Activated CD8-positive, alpha-beta T cell treated with anti-CD3 and anti-CD28 coated beads for 36 hours (primary cell): Measurements from ENCODE around the gene ENG. TPM values are rescaled to one million over a fixed set of nuclear protein-coding genes. Genes with fewer than 3 reads are reported as not detected.

Source experiments
- ATAC-seq: fragments of 200-7000 bp; cut with Tn5 transposase; one replicate; pipeline ENCODE4 v1.10.0; 2021; ENCODE audit warnings: mild to moderate bottlenecking, moderate library complexity
- CTCF ChIA-PET: fragments of 350-600 bp; sonication (Branson Sonifier 250); formaldehyde crosslinking; loops from one replicate; lab custom pipeline; 2021; ENCODE audit warnings: antibody characterized with exemption; lab: Charles Lee
- POLR2A ChIA-PET: fragments of 350-600 bp; sonication (Branson Sonifier 250); formaldehyde crosslinking; loops from one replicate; lab custom pipeline; 2021; ENCODE audit warnings: antibody characterized with exemption; lab: Charles Lee
- DNase-seq: peaks from one replicate; pipeline ENCODE4 v3.0.0-alpha.2; 2020
- H3K27ac Mint-ChIP-seq: one replicate; pipeline ENCODE4 v1.8.0; 2021; ENCODE audit warnings: mild to moderate bottlenecking, mixed read lengths
- H3K27me3 Mint-ChIP-seq: one replicate; pipeline ENCODE4 v1.8.0; 2021; ENCODE audit warnings: mixed read lengths
- H3K36me3 Mint-ChIP-seq: one replicate; pipeline ENCODE4 v1.8.0; 2021; ENCODE audit warnings: low read depth, mixed read lengths
- H3K4me1 Mint-ChIP-seq: one replicate; pipeline ENCODE4 v1.8.0; 2021; ENCODE audit warnings: low read depth, mixed read lengths
- H3K4me3 Mint-ChIP-seq: one replicate; pipeline ENCODE4 v1.8.0; 2021; ENCODE audit warnings: mild to moderate bottlenecking, moderate library complexity, mixed read lengths
- H3K9me3 Mint-ChIP-seq: one replicate; pipeline ENCODE4 v1.8.0; 2021; ENCODE audit warnings: mixed read lengths
- CTCF ChIP-seq: fragments of 200-600 bp; IDR thresholded peaks from one replicate; pipeline ENCODE4 v1.8.0; 2022; ENCODE audit warnings: antibody characterized with exemption, mild to moderate bottlenecking
- intact Hi-C: fragments of 100-400 bp; cut with micrococcal nuclease; formaldehyde crosslinking; loops from one replicate; pipeline ENCODE4 v1.10.0; 2022
- total RNA-seq, 2 experiments: library from RNA; stranded (reverse); gene quantifications; one replicate each; pipeline ENCODE4 v1.2.3, GENCODE V29; 2021

ENG gene
- total RNA-seq, 2 experiments from 2014 or later: 14.2 to 15.0 TPM

- CTCF ChIA-PET: interaction anchor here (1.0 to 2.3 kb wide), 3 partner anchors 58 to 129 kb away, joined by 3 to 14 read pairs (median 8); partner anchors contain the start of gene TOR2A
- Mint-ChIP-seq H3K4me1 (peaks cover 40% of the 10 kb centered on the region), H3K9me3 (no peaks in the 10 kb centered on the region), H3K36me3 (peaks cover 32% of the 10 kb centered on the region), H3K4me3 (no peak overlapping the region), H3K27me3 (no peaks in the 10 kb centered on the region), H3K27ac (peak overlapping the region; percentile 47)
- ATAC-seq (no peak), DNase-seq (no peak)
- POLR2A ChIA-PET: interaction anchor here (0.6 to 1.5 kb wide), 2 partner anchors 9 to 77 kb away, joined by 3 to 7 read pairs; no protein-coding TSS in a partner anchor
- intact Hi-C loops: no loop called here
- TF ChIP-seq CTCF: no peak
Measured at GRCh38 chr9:127793093-127793708, 61.3 kb downstream of the ENG start.

- H3K27ac Mint-ChIP-seq: peak overlapping the region; percentile 71
- no peaks in the 10 kb centered on the region for H3K27me3 Mint-ChIP-seq
- peaks cover 43% of the 10 kb centered on the region for H3K4me1 Mint-ChIP-seq
- ATAC-seq: no peak
- POLR2A ChIA-PET: interaction anchor here (0.7 to 1.5 kb wide), 6 partner anchors 10 to 77 kb away, joined by 3 to 7 read pairs (median 3); no protein-coding TSS in a partner anchor
- H3K36me3 Mint-ChIP-seq: peaks cover 39% of the 10 kb centered on the region
- DNase-seq: no peak
- no peak for TF ChIP-seq CTCF
- no peak overlapping the region for H3K4me3 Mint-ChIP-seq
- intact Hi-C loops: no loop called here
- H3K9me3 Mint-ChIP-seq: no peaks in the 10 kb centered on the region
- CTCF ChIA-PET: interaction anchor here (0.7 to 2.3 kb wide), 3 partner anchors 57 to 77 kb away, joined by 3 to 14 read pairs (median 8); partner anchors contain the start of gene TOR2A
Measured at GRCh38 chr9:127792417-127793031, 61.9 kb downstream of the ENG start.

- Mint-ChIP-seq H3K4me1 (peaks cover 42% of the 10 kb centered on the region), H3K27ac (no peak overlapping the region), H3K9me3 (no peaks in the 10 kb centered on the region), H3K4me3 (no peak overlapping the region), H3K27me3 (no peaks in the 10 kb centered on the region), H3K36me3 (peaks cover 50% of the 10 kb centered on the region)
- DNase-seq (no peak), ATAC-seq (no peak)
- TF ChIP-seq CTCF: no peak
- intact Hi-C loops: no loop called here
- ChIA-PET POLR2A (interaction anchor here (1.0 kb wide), 1 partner anchor 22 kb away, joined by 3 read pairs; no protein-coding TSS in a partner anchor), CTCF (no interaction called here)
Measured at GRCh38 chr9:127791085-127791484, 63.4 kb downstream of the ENG start.

GRCh38 chr9:127790094-127790855 is 64.2 kb downstream of the ENG start:
- ATAC-seq (no peak), DNase-seq (no peak)
- Mint-ChIP-seq H3K27me3 (no peaks in the 10 kb centered on the region), H3K4me1 (peaks cover 38% of the 10 kb centered on the region), H3K36me3 (peaks cover 50% of the 10 kb centered on the region), H3K27ac (peak overlapping the region; percentile 41), H3K4me3 (no peak overlapping the region), H3K9me3 (no peaks in the 10 kb centered on the region)
- no peak for TF ChIP-seq CTCF
- intact Hi-C loops: no loop called here
- POLR2A ChIA-PET: interaction anchor here (1.0 to 8.1 kb wide), 6 partner anchors 10 to 25 kb away, joined by 3 to 56 read pairs (median 4); partner anchors contain the start of genes FPGS and SH2D3C
- CTCF ChIA-PET: interaction anchor here (3.7 to 7.6 kb wide), 2 partner anchors 79 to 131 kb away, joined by 20 to 38 read pairs; no protein-coding TSS in a partner anchor
